Sigmoid colon (tissue), 7 donors: ENCODE data around the gene SEC61G. TPM values are rescaled to one million over a fixed set of nuclear protein-coding genes. Genes with fewer than 3 reads are reported as not detected.

Source experiments
- DNase-seq: peaks from one replicate; pipeline ENCODE4 v3.0.0-alpha.2; 2019
- H3K27ac ChIP-seq, 4 donors: fragments of 200-600 bp; sonication (generic); one replicate each; pipeline ENCODE4 v1.5.1; 2016 to 2019; ENCODE audit warnings: mild to moderate bottlenecking in 1 of 4
- H3K27me3 ChIP-seq, 3 donors: fragments of 200-600 bp; sonication (generic); one replicate each; pipeline ENCODE4 v1.5.1; 2019; ENCODE audit warnings: mild to moderate bottlenecking in 1 of 3
- H3K36me3 ChIP-seq, 4 donors: fragments of 200-600 bp; sonication (generic); one replicate each; pipeline ENCODE4 v1.5.1; 2016 to 2019
- H3K4me1 ChIP-seq, 4 donors: fragments of 200-600 bp; sonication (generic); one replicate each; pipeline ENCODE4 v1.5.1; 2017 to 2019
- H3K4me3 ChIP-seq, 4 donors: fragments of 200-600 bp; sonication (generic); one replicate each; pipeline ENCODE4 v1.5.1; 2017 to 2019; ENCODE audit warnings: mild to moderate bottlenecking in 2 of 4, moderate library complexity in 1 of 4
- H3K9me3 ChIP-seq, 4 donors: fragments of 200-600 bp in 3 of 4; sonication (generic) in 3 of 4; one replicate each; pipeline versions ENCODE4 v1.5.1 to v1.6.1; 2013 to 2019
- CTCF ChIP-seq, 4 experiments: fragments of 450-650 bp in 3 of 4; fragments of 200-600 bp in 1 of 4; IDR thresholded peaks; one replicate each; pipeline ENCODE4 v1.5.1; 2016 to 2019; ENCODE audit warnings: antibody characterized with exemption in 4 of 4, mild to moderate bottlenecking in 3 of 4, moderate library complexity in 2 of 4
- EP300 ChIP-seq, 4 donors: sonication (generic); formaldehyde crosslinking; IDR thresholded peaks; one replicate each; pipeline ENCODE4 v1.6.1; 2017; ENCODE audit warnings: antibody characterized with exemption in 4 of 4
- POLR2A ChIP-seq, 2 donors: fragments of 450-650 bp; IDR thresholded peaks; one replicate each; pipeline ENCODE4 v1.6.1; 2016; ENCODE audit warnings: antibody characterized with exemption in 2 of 2, mild to moderate bottlenecking in 2 of 2, moderate library complexity in 2 of 2
- POLR2AphosphoS5 ChIP-seq, 4 donors: sonication (generic); formaldehyde crosslinking; IDR thresholded peaks; one replicate each; pipeline ENCODE4 v1.6.1; 2017; ENCODE audit warnings: antibody characterized with exemption in 4 of 4
- WGBS, 2 donors: extraction: QIAGEN DNeasy Blood & Tissue Kit; methylation state at CpG; one replicate each; pipeline ENCODE4 v1.1.7; 2013; 5-methylcytosine and 5-hydroxymethylcytosine counted together
- intact Hi-C: fragments of 100-400 bp; cut with DNase I; formaldehyde crosslinking; loops from one replicate; pipeline ENCODE4 v1.15.1; 2023
- polyA plus RNA-seq, 3 donors: library from polyadenylated mRNA; stranded (reverse); fragments of 200-250 nt; gene quantifications; one replicate each; pipeline ENCODE4 v1.2.3, GENCODE V29; 2013
- total RNA-seq, 4 donors: library from RNA; depleted of rRNA; stranded (reverse); fragments of >200 nt; gene quantifications; one replicate each; pipeline ENCODE4 v1.1.0, GENCODE V29; 2016
- donor health status: healthy with polysubstance abuse.
- donor health status: Bipolar disorder and iron deficiency.
- donor health status: healthy.

SEC61G gene
- total and polyA plus RNA-seq, 7 donors, result 231 to 771 (median 451) TPM

- no peak overlapping the region for H3K27ac ChIP-seq
- H3K4me1 ChIP-seq, result peaks cover 0 to 32% (median 23%) of the 10 kb centered on the region in 4 donors
- no peaks in the 10 kb centered on the region for H3K9me3 ChIP-seq
- peaks cover 0 to 24% (median 5%) of the 10 kb centered on the region in 4 donors for H3K36me3 ChIP-seq
- no peak for DNase-seq
- WGBS, 2 donors, result 75 to 80% methylated on average over 6 of the region's 6 CpGs
- H3K27me3 ChIP-seq, result no peaks in the 10 kb centered on the region
- H3K4me3 ChIP-seq, result peak overlapping the region; percentile 80 to 99 (median 94)
- intact Hi-C loops, result loop anchor here (5.0 kb wide), 1 partner anchor 610 kb away; the partner anchor contains the start of gene LANCL2
- TF ChIP-seq POLR2AphosphoS5 (IDR thresholded peaks at IDR 0.05) (no peak), CTCF (IDR thresholded peaks at IDR 0.05) (no peak), EP300 (IDR thresholded peaks at IDR 0.05) (no peak), POLR2A (IDR thresholded peaks at IDR 0.05) (no peak)
These were observed 1.3 kb downstream of the SEC61G start for GRCh38 chr7:54757711-54758110.

GRCh38 chr7:54749200-54749599 lies 9.8 kb downstream of the SEC61G start:
- Histone ChIP-seq H3K4me1 (no peaks in the 10 kb centered on the region), H3K27me3 (no peaks in the 10 kb centered on the region), H3K9me3 (no peaks in the 10 kb centered on the region), H3K4me3 (no peak overlapping the region), H3K27ac (no peak overlapping the region), H3K36me3 (peaks cover 8 to 59% (median 22%) of the 10 kb centered on the region in 4 donors)
- DNase-seq, result no peak
- TF ChIP-seq POLR2A (IDR thresholded peaks at IDR 0.05) (no peak), POLR2AphosphoS5 (IDR thresholded peaks at IDR 0.05) (no peak), EP300 (IDR thresholded peaks at IDR 0.05) (no peak), CTCF (IDR thresholded peaks at IDR 0.05) (no peak)
- intact Hi-C loops, result no loop called here
- 92 to 96% methylated on average over 6 of the region's 6 CpGs for WGBS, 2 donors

DNA sequence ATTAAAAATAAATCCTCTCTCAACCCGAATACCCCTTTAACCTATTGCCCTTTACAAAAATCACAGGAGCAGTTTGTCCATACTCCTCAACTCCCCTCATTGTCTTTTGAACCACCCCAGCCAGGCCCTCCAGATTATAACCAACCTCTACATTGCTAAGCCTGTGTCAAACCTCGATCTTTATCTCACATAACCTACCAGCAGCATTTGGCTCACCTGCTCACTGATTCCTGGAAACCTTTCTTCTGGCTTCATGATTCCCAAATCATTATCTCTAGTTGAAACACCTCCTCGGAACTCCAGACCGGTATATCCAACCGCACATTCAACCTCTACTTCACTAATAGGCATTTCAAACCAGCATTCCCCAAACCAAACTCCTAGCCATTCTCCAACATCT lies 11.8 kb downstream of the SEC61G start:
- DNase-seq, result no peak

GRCh38 chr7:54743580-54743979 lies 15.4 kb downstream of the SEC61G start:
- H3K27me3 ChIP-seq, result no peaks in the 10 kb centered on the region
- no peak for DNase-seq
- intact Hi-C loops, result no loop called here
- no peak overlapping the region for H3K27ac ChIP-seq
- no peak overlapping the region for H3K4me3 ChIP-seq
- TF ChIP-seq EP300 (IDR thresholded peaks at IDR 0.05) (no peak), POLR2A (IDR thresholded peaks at IDR 0.05) (no peak), CTCF (IDR thresholded peaks at IDR 0.05) (no peak), POLR2AphosphoS5 (IDR thresholded peaks at IDR 0.05) (no peak)
- 96 to 97% methylated on average over 1 of the region's 1 CpG for WGBS, 2 donors
- H3K9me3 ChIP-seq, result no peaks in the 10 kb centered on the region
- no peaks in the 10 kb centered on the region for H3K4me1 ChIP-seq
- H3K36me3 ChIP-seq, result peaks cover 0 to 9% (median 4%) of the 10 kb centered on the region in 4 donors

More for the DNA sequence above, 11.8 kb downstream of the SEC61G start:
- 96% methylated on average over 5 of the region's 5 CpGs for WGBS, 2 donors
- Histone ChIP-seq H3K9me3 (no peaks in the 10 kb centered on the region), H3K4me3 (no peak overlapping the region), H3K36me3 (peaks cover under 1 to 45% (median 22%) of the 10 kb centered on the region in 4 donors), H3K4me1 (no peaks in the 10 kb centered on the region), H3K27me3 (no peaks in the 10 kb centered on the region), H3K27ac (no peak overlapping the region)
- no peak for TF ChIP-seq POLR2AphosphoS5 (IDR thresholded peaks at IDR 0.05)
- TF ChIP-seq CTCF (IDR thresholded peaks at IDR 0.05), result no peak
- no peak for TF ChIP-seq POLR2A (IDR thresholded peaks at IDR 0.05)
- TF ChIP-seq EP300 (IDR thresholded peaks at IDR 0.05), result no peak
- intact Hi-C loops, result no loop called here

DNA sequence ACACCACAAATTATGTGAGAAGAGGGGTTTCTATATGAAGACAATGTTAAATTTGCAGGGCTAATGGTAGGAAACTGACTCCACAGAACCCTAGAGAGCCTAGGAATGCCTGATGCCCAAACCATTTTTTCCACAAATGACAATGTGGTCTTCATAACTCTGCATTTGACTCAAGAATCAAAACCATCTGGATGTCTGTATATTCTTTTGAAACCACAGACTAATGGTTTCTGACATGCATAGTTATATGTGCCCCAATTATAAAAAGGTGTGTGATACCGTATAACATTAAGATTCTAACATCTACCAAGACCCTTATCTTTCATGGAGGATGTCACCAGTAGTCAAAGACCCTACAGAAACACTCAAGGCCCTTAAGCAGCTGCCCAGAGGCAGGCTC lies 20.3 kb downstream of the SEC61G start:
- H3K36me3 ChIP-seq, result no peaks in the 10 kb centered on the region
- H3K9me3 ChIP-seq, result no peaks in the 10 kb centered on the region
- no peak overlapping the region for H3K4me3 ChIP-seq
- H3K27ac ChIP-seq, result no peak overlapping the region
- TF ChIP-seq CTCF (IDR thresholded peaks at IDR 0.05), result no peak
- TF ChIP-seq POLR2AphosphoS5 (IDR thresholded peaks at IDR 0.05), result no peak
- no peak for TF ChIP-seq EP300 (IDR thresholded peaks at IDR 0.05)
- no peak for TF ChIP-seq POLR2A (IDR thresholded peaks at IDR 0.05)
- H3K27me3 ChIP-seq, result no peaks in the 10 kb centered on the region
- DNase-seq, result no peak
- intact Hi-C loops, result no loop called here
- H3K4me1 ChIP-seq, result no peaks in the 10 kb centered on the region
- WGBS, 2 donors, result 97 to 98% methylated on average over 1 of the region's 1 CpG
